Pons (tissue), 1 donor: ENCODE data around the gene SH3PXD2B.
A peak's percentile ranks its signal among the peaks of the same experiment; 100 is the strongest.
"Not testable (repeated sequence)": the region's sequence is repeated elsewhere in the genome, so short reads cannot be mapped to it uniquely, and the experiment has no call there.

Source experiments
- DNase-seq: peaks from one replicate; pipeline ENCODE4 v3.0.0-alpha.2; 2016; ENCODE audit warnings: low spot score

SH3PXD2B gene

GRCh38 chr5:172485511-172486202 lies 31.3 kb upstream of the SH3PXD2B start:
- no peak for DNase-seq

GRCh38 chr5:172484664-172485063 lies 30.3 kb upstream of the SH3PXD2B start:
- no peak for DNase-seq

- no peak for DNase-seq
These were observed 28.1 kb upstream of the SH3PXD2B start for GRCh38 chr5:172482156-172483020.

GRCh38 chr5:172481011-172481800 lies 26.9 kb upstream of the SH3PXD2B start:
- no peak for DNase-seq

GRCh38 chr5:172479784-172480115 lies 25.4 kb upstream of the SH3PXD2B start:
- no peak for DNase-seq

- DNase-seq: peak; percentile 96
These were observed 24.9 kb upstream of the SH3PXD2B start for GRCh38 chr5:172479034-172479783.

- not testable (repeated sequence) for DNase-seq
These were observed 24.3 kb upstream of the SH3PXD2B start for GRCh38 chr5:172478695-172479033.

- no peak for DNase-seq
These were observed 23.9 kb upstream of the SH3PXD2B start for GRCh38 chr5:172478256-172478655.

GRCh38 chr5:172477466-172477865 lies 23.1 kb upstream of the SH3PXD2B start:
- no peak for DNase-seq

GRCh38 chr5:172474293-172474692 lies 20.0 kb upstream of the SH3PXD2B start:
- no peak for DNase-seq

- no peak for DNase-seq
These were observed 19.1 kb upstream of the SH3PXD2B start for GRCh38 chr5:172473427-172473826.

GRCh38 chr5:172469697-172470096 lies 15.4 kb upstream of the SH3PXD2B start:
- no peak for DNase-seq

GRCh38 chr5:172466062-172466461 lies 11.7 kb upstream of the SH3PXD2B start:
- DNase-seq: no peak

GRCh38 chr5:172463031-172463430 lies 8.7 kb upstream of the SH3PXD2B start:
- no peak for DNase-seq

GRCh38 chr5:172459783-172460165 lies 5.4 kb upstream of the SH3PXD2B start:
- DNase-seq: no peak

- no peak for DNase-seq
These were observed 4.9 kb upstream of the SH3PXD2B start for GRCh38 chr5:172458976-172459782.

GRCh38 chr5:172456076-172456722 lies 1.9 kb upstream of the SH3PXD2B start:
- no peak for DNase-seq

GRCh38 chr5:172455511-172456061 lies 1.3 kb upstream of the SH3PXD2B start:
- no peak for DNase-seq

- no peak for DNase-seq
These were observed 709 bp upstream of the SH3PXD2B start for GRCh38 chr5:172455087-172455381.

- no peak for DNase-seq
These were observed 353 bp downstream of the SH3PXD2B start for GRCh38 chr5:172453986-172454357.
